GF-D8 (cell line): ENCODE data around the gene PCBD1.
"Not testable (repeated sequence)": the region's sequence is repeated elsewhere in the genome, so short reads cannot be mapped to it uniquely, and the experiment has no call there.

Source experiments
- DNase-seq: peaks from one replicate; lab custom pipeline; 2025; lab: John Stamatoyannopoulos, UW

Gene PCBD1

DNA sequence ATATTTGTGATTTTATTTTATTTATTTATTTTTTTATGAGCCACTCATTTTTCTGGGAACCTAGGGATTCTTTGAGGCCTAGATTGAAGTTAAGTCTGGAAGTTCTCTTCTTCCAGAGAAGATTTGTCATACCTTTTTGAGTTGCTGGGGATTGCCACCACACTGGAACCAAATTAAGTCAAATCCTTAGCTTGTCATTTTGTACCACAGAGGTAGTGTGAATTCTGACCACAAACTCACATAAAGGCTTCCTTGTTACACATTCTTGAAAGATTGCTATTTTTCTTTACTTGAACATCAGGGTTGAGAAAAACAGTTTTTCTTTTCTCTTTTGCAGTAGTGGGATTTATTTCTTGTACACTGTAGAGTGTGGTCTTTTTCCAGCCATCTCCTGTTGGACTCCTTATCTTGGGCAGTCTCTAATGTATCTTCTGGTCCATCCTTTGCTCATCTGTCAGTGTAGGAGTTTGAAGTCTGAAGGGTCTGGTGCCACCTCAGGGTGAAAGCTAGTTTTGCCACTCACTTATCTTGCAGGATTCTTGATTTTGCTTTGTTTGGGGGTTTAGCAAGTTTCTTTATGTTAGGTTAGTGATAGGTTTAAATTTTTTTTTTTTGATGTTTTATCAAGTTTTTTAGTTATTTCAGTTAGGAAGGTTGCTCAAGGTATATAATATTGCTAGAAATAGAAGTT lies 24.8 kb downstream of the PCBD1 start:
- DNase-seq, result no peak

DNA sequence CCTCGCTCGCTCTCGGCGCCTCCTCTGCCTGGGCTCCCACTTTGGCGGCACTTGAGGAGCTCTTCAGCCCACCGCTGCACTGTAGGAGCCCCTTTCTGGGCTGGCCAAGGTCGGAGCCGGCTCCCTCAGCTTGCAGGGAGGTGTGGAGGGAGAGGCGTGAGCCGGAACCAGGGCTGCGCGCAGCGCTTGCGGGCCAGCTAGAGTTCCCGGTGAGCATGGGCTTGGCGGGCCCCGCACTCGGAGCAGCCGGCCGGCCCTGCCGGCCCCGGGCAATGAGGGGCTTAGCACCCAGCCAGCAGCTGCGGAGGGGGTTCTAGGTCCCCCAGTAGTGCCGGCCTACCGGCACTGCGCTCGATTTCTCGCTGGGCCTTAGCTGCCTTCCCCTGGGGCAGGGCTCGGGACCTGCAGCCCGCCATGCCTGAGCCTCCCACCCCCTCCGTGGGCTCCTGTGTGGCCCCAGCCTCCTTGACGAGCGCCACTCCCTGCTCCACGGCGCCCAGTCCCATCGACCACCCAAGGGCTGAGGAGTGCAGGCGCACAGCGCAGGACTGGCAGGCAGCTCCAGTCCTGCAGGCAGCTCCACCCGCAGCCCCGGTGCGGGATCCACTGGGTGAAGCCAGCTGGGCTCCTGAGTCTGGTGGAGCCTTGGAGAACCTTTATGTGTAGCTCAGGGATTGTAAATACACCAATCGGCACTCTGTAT lies 26.7 kb downstream of the PCBD1 start:
- DNase-seq, result not testable (repeated sequence)

DNA sequence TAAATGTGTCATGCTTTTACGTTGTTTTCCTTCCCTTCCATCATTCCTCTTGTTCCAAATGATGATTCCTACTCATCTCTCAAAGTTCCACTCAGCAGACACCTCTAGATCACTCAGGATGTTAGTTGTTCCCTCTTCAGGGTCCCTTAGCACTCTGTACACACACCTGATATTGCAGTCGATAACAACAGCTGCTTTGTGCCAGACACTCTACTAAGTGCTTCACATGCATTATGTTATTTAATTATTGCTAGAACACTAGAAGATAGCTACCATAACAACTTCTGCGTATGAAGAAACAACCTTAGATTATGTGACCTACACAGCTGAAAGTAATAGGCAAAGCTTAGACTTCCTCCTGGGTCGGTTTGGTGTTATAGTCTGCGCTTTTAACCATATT lies 29.6 kb downstream of the PCBD1 start:
- DNase-seq, result no peak

DNA sequence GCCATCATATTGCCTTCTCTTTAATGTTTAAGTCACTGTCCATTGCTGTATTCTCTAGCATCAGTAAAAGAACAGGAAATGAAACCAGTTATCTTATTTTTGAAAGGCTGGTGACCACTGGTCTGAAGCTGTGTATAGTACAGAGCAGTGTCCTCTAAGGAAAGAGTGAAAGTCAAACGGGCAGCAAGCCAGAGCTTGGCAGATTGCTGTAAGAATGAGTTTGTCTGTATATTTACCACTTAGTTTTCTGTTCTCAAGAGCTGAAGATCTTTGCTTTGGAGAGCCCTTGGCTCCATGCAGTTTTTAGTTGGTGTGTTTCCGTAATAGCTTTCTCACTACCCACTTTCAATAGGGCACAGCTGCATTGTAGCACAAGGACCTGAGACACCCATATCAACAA lies 31.9 kb downstream of the PCBD1 start:
- no peak for DNase-seq

DNA sequence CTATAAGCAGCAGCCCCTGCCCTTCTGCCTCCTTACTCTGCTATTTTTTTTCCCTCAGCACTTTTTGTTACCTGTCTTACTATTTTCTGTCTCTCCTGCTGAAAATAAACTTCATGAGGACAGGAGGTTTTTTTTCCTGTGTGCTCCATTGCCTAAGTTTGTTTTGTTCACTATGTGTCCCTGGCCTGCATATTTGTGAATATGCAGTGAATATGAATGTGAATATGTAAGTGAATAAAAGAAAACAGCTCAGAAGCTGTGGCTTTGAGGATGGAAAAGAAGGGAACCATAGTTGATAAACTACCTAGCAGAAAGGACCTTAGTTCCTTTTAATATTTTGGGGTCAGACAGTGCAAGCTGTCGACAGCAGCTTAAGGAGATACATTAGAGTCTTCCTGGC lies 34.9 kb downstream of the PCBD1 start:
- DNase-seq, result no peak

DNA sequence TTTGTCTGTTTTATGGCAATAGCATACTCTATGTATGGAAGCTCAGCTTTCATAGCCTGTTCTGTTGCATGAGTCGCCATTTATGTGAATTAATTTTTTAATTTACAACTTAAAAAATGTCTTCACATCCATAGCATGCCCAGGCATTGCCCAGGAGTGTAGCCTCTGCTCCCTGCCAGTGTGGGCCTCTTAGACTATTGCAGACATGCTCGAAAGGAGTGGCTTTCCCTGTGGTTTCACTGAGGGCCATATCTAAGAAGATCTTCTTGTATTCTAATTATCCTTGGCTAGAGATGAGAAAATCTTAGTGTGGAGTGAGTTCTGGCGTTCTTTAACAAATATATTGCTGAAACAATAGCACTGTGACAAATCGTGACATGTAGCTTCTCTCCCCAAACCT lies 35.3 kb downstream of the PCBD1 start:
- DNase-seq, result no peak

DNA sequence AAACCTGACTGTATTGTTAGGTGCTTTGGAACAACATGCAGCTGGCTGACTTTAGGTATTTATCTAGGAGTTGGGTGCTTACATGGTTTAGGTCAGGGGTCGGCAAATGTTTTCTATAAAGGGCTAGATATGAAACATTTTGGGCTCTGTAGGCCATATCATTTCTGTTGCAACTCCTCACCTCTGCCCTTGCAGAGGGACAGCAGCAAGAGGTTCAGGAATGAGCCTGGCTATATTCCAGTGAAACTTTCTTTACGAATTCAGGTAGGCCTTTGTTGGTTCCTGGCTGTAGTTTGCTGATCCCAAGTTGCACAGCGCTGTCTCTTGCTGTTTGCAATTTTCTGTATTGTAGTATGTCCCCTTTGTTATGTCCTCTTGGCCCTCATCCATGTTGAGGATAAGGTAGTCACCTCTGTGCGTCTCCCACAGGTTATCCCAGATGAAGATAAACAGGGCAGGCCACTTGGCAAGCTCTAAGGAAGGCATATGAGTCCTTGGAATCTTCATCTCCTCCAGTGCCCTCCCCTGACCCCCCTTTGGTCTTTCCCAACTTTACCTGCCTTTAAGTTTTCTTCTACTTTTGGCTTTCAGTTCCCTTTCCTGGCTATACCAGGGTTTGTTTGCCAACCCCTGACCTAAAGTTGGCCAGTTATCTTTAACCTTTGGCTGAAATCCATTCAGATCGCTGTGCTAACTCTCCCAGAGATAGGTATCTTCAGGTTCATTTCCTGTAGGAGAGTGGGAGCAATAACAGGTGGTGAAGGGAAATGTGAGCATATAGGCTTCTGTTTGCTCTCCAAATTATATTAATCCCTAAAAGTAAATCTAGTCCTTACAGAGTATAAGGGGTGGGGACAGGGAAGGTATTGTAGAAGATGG lies 36.5 kb downstream of the PCBD1 start:
- no peak for DNase-seq

DNA sequence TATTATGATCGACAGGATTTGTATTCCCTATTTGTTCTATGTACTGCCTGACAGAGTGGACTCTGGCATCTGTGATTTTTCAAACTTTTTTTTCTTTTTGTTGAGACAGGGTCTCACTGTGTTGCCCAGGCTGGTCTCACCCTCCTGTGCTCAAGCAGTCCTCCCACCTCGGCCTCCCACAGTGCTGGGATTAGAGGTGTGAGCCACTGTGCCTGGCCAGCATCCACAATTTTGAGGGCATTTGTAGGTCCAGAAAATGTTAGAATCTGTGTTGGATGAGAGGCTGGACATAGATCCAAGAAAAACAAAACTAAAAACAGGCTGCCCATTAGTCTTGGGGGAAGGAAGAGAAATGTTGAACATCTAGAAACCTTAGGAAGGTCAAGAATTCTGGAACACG lies 38.3 kb downstream of the PCBD1 start:
- DNase-seq, result no peak

DNA sequence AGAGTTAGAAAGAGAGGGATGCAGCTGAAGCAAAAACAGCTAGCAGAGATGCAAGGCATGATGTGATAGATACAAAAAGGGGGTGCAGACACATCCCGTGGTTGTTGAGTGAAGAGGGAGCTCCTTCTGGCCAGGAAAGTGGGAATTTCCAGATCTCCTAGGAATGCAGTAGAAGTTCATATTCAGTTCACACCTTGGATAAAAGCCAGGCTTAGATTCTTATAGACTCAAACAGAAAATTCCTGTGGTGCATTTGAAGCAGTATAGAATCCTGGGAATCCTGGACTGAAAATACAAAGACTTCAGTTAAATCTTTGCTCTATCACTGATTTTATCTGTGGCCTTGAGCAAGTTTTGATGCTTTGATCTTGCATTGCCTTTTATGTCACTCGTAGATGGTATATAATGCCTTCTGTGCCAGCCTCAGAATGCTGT lies 38.8 kb downstream of the PCBD1 start:
- no peak for DNase-seq

DNA sequence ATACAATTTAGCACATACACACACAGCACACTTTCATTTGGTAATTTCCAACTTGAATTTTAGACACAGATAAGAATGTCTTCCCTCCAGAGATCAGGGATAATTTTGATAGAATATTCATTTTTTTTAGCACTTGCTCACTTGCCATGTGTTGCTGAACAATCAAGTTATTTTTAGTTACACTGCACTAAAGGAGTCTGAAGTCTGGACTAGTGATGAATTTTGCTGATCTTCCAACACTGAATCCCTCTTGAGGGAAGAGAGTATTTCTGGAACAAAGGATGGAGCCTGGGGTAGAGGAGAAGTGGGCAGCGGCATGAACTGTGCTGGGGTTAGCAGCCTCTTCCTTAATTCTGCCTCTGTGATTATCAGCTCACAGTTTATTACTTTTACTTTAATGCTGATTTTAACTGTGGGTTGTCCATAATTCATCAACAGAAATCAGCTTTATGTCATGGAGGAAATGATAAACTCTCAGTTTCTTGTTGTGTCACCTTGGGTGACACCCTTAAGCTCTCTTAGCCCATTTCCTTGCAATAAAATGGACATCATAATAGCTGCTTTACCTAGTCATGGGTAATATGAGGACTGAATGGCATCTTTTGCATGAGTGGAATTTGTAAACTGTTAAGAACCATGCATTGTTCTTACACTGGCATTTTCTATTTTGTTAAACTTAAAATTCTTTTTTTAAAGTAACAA lies 40.6 kb downstream of the PCBD1 start:
- DNase-seq, result no peak

DNA sequence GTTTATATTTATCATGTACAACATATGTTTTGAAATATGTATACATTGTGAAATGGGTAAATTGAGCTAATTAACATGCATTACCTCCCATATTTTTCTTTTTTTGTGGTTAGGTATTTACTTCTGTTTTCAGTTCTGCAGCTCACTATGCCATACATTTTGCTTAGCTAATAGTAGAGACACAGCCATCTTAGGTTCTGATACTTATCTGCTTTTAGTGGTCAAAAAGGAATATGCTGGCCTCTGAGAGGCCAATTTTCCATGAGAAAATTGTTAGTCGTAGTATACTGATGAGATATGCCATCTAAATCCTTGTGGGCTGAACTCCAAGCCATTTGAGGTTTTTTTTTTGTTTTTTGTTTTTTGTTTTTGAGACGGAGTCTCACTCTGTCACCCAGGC lies 41.6 kb downstream of the PCBD1 start:
- DNase-seq, result no peak

DNA sequence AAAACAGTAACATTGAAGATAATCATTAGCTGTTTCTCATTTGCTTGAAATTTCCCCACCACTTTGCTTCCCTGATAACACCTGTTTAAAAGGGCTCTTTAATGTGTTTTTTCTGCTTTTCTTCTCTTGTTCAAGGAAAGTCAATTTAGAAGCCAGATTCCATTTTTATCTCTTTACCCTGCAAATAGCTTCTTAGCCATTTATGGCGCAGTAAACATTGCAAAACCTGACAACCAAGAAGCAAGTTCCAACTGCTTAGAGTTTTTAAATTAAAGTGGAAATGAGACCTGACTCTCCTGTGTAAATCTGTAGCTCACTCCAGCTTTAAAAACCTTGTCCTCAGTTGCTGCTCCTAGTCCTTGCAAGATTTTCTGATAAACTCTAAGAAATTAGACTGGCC lies 42.5 kb downstream of the PCBD1 start:
- DNase-seq, result no peak

DNA sequence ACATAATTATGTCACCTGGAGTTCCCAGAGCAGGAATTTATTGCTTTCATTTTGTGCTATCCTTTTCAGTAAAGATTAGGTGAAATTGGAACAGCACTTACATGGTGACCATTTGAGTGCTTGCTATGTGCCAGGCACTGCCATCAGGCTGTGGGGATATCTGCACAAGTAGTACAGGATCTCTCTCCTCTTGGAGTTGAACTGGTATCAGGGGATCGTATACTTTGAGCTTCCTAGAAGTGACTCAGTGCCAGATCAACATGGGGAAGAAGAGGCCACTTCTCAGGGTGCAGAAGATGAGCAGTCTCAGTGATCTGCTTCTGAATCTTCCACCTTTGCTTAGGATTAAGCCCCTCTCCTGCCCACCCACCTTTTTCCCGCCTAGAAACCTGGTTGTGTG lies 43.1 kb downstream of the PCBD1 start:
- DNase-seq, result no peak

DNA sequence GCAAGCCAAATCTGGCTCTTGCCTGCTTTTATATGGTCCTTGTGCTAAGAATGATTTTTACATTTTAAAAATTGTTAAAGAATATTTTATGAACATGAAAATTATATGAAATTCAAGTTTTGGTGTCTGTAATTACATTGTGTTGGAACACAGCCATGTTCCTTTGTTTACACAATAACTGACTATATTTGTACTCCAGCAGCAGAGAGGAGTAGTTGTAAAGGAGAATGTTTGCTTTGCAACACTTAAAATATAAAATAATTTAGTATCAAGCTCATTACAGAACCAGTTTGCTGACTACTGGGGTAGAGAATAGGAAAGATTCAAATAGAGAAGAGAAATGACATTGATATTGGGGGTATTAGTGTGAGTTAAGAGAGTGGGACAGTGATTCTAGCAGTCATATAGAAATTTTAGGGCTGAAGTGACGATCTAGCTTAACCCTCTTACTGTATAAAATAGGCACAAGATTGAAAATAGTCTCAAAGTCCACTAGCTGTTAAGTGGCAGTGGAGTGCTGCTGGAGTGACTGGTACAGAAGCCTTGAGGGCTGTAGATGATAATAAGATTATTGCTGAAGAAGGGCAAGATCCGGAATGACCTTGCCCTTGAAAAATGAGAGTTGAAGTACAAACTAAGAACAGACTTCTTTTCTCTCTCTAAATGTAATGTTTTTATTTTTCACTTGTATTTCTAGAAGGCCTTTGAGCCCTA lies 44.4 kb downstream of the PCBD1 start:
- no peak for DNase-seq

DNA sequence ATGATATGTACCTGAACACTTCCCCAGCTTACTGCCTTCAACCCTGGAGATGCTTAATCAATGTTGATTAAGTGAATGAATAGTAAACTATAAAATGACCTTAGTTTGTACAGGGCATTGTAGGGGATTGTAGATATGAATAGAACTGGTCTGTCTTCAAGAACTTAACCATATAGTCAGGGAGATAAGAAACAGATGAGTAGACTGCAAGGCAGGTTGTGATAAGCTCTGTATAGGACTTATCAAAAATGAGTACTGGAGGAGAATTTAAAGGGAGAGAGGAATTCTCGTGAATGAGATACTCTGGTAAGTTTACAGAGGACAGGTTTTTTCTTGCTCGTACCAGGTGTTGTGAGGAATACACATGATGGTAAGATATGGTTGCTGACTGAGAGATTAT lies 45.0 kb downstream of the PCBD1 start:
- no peak for DNase-seq

DNA sequence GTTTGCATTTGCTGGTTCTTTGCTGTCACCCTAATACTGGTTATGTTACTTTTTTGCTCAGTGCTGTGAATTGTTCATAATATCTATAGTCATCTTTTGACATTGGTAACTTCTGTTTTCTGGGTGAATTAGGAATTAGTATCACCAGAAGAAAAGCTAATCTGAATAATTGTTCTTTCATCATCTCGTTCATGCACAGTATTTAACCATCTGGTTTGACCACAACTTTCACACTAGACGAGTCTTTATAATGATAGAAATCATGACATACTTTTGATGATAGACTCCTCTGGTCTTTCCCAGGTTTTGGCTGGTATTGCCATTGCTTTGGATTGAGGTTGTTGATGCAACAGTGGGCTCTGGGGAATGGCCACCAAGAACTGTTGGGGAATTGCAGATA lies 47.5 kb downstream of the PCBD1 start:
- no peak for DNase-seq

DNA sequence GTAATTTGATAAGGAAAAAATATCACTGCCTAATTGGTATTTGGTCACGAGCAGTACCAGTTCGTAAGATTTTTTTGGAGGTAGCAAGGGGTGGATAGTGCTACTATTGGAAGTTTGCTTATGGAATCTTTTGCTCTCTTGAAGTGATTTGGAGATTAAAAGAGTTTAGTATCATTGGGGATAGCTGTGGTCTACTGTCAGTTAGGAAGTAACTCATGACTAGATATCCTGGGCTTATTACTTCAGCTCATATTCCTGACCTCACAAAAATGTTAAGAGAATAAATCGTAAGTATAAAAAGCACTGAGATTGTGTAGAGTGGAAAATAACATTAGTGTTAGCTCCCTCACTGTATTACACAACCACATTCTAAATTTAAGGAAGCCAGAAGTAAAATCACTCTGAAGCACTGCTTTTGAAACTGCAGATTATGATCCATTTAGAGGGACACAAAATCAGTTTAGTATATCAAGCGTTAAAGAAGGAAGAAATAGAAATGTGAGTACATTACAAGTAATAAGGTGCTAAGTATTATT lies 50.0 kb downstream of the PCBD1 start:
- DNase-seq, result no peak

DNA sequence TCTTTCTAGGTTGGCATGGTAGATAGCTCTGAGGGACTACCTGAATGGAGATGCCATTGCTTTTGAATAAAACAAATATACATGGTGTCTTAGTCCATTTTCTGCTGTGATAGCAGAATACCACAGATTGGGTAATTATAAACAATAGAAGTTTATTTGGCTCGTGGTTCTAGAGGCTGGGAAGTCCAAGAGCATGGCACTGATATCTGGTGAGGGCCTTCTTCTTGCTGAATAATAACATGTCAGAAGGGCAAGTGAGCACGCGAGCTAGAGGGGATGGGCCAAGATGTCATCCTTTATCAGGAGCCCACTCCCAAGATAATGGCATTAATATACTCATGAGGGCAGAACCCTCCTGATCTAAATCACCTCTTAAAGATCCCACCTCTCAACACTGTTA lies 50.7 kb downstream of the PCBD1 start:
- DNase-seq, result no peak

DNA sequence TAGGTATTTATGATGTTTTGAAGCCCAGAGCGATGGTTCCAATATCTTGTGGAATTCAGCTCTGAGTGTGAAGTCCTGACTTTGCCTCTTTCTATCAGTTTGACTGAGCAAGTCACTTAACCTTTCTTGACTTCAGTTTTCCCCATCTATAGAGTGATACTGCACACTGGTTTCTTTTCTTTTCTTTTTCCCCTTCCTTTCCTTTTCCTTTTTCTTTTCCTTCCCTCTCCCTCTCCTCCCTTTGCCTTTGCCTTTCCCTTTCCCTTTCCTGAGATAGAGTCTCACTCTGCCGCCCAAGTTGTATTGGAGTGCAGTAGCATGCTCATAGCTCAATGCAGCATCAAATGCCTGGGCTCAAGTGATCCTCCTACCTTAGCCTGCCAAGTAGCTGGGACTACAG lies 52.0 kb downstream of the PCBD1 start:
- DNase-seq, result no peak

DNA sequence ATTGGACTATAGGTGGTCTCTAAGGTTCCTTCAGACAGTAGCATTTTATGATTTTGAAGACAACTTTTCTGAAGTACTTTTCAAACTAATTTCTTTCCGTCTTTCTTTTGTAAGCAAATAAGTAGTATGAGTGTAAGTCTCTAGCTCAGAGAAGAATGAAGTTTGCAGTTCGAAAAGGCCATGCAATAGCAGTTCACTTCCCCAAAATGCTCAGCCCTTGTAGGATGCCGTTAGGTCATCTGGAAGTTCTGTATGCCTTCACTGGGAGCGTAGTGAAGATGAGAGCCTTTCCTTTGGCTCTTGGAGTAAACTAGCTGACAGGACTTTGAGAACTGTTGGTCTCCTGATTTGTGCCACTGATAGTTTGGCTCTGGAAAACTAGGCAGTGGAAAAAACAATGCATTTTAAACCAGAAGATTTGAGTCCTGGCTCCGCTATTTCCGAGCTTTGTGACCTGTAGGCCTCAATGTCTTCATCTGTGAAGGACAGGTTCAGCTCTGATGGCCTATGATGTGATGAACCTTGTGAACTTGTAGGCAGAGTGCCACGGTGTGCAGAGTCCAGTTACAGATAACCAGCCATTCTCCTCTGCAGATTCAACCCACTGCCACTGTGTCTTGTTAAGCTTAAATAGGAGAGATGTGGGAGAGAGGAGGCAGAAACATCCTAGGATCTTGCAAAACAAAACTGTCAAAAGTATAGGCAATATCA lies 53.8 kb downstream of the PCBD1 start:
- DNase-seq, result no peak

DNA sequence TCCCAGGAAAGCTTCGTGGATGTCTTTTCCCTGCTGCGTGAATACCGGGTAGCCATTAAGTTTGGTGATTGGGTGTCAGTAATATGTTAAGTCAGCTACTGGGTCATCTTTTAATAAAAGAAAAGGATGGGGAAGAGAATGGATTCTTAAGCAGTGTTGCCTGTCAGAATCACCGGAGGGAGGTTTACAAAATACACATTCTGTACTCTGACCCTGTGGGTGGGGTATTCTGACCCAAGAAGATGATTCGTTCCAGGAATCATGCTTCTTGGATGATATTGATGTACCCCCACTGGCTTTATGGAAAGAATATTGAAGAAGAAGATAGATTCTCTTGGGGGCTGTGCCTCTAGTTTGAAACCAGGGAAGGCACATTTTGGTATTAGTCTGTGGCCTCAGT lies 54.3 kb downstream of the PCBD1 start:
- no peak for DNase-seq
